ENCODE data around the gene PARVB.

GRCh38 chr22:44170470-44170869, 146.4 kb downstream of the PARVB start:
- TF ChIP-seq CTCF (IDR thresholded peaks at IDR 0.05; ENCODE audit: low read length) (no peak), EZH2 (IDR thresholded peaks at IDR 0.05; ENCODE audit: borderline replicate concordance, low read length) (no peak)

Measured in OCI-LY1 (cell line).